ENCODE results near the gene HDGFL2.

HDGFL2 gene

GRCh38 chr19:4471403-4472173 is 509 bp upstream of the HDGFL2 start:
- peak; percentile 100 for DNase-seq

- no peak for DNase-seq
These were observed 1.1 kb downstream of the HDGFL2 start for GRCh38 chr19:4473011-4473762.

- DNase-seq: no peak
These were observed 1.8 kb downstream of the HDGFL2 start for GRCh38 chr19:4473763-4474513.

GRCh38 chr19:4474514-4475022 is 2.5 kb downstream of the HDGFL2 start:
- DNase-seq: peak; percentile 89 to 91

- no peak for DNase-seq
These were observed 5.1 kb downstream of the HDGFL2 start for GRCh38 chr19:4477034-4477801.

- DNase-seq: no peak
These were observed 10.7 kb downstream of the HDGFL2 start for GRCh38 chr19:4482721-4483364.

GRCh38 chr19:4483385-4483784 is 11.3 kb downstream of the HDGFL2 start:
- no peak for DNase-seq

GRCh38 chr19:4487572-4487971 is 15.5 kb downstream of the HDGFL2 start:
- no peak for DNase-seq

GRCh38 chr19:4488496-4488895 is 16.4 kb downstream of the HDGFL2 start:
- DNase-seq: no peak

GRCh38 chr19:4491446-4491845 is 19.3 kb downstream of the HDGFL2 start:
- DNase-seq: no peak

- no peak for DNase-seq
These were observed 20.4 kb downstream of the HDGFL2 start for GRCh38 chr19:4492337-4493103.

- no peak for DNase-seq
These were observed 21.2 kb downstream of the HDGFL2 start for GRCh38 chr19:4493104-4493928.

- DNase-seq: no peak
These were observed 22.0 kb downstream of the HDGFL2 start for GRCh38 chr19:4493929-4494690.

GRCh38 chr19:4494691-4495064 is 22.6 kb downstream of the HDGFL2 start:
- DNase-seq: no peak

- peak in 1 of 2 experiments; percentile 34 for DNase-seq
These were observed 23.4 kb downstream of the HDGFL2 start for GRCh38 chr19:4495471-4495870.

- no peak for DNase-seq
These were observed 24.2 kb downstream of the HDGFL2 start for GRCh38 chr19:4496304-4496703.

GRCh38 chr19:4497770-4498389 is 25.8 kb downstream of the HDGFL2 start:
- no peak for DNase-seq

GRCh38 chr19:4498694-4499093 is 26.6 kb downstream of the HDGFL2 start:
- DNase-seq: no peak

- no peak for DNase-seq
These were observed 27.2 kb downstream of the HDGFL2 start for GRCh38 chr19:4499318-4499717.
